Effector CD4-positive, alpha-beta T cell (primary cell): ENCODE results near the gene RNF10.
A peak's percentile ranks its signal among the peaks of the same experiment; 100 is the strongest.
"Not testable (repeated sequence)": the region's sequence is repeated elsewhere in the genome, so short reads cannot be mapped to it uniquely, and the experiment has no call there.

Source experiments
- DNase-seq: peaks from one replicate; pipeline ENCODE4 v3.0.0-alpha.2; 2020

Gene RNF10

DNA sequence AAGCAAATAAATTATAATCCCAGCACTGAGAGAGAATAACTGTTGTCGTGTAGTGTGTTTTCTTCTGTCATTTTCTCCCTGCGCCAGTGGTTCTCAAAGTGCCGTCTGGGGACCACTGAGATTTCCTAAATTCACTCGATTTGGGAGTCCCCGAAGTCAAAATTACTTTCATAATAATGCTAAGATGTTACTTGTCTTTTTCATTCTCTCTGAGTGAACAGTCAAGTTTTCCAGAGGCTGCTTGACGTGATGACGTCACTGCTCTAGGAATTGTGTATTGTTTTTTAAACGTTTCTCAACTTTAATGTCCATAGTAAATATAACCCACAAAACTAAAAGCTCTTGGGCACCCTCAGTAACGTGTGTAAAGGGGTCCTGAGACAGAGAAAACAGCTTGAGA, 47.8 kb downstream of the RNF10 start:
- no peak for DNase-seq

DNA sequence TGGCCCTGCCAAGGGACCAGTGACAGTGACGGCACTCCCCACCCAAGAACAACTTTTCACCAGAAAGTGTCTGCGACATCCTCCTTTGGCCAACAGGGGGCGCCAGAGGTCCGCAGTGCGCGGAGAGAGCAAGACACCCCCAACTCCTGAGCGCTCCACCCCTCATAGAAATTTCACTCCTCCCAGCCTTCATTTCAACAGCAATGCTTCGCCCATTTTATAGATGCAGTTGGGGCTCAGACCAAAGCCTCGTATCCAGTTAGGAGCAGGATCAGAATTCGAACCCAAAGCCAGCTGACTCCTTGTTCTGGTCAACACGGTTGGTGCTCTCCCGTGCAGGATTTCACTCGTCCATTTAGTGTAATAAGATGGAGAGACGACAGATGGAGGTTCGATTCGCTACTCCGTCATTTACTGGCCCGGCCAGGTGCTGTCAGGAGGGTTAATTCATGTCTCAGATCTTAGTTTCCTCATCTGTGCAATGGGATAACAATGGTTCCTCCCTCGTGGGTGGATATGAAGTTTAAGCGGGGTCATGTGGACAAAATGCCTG, 49.4 kb downstream of the RNF10 start:
- DNase-seq = peak; percentile 79

DNA sequence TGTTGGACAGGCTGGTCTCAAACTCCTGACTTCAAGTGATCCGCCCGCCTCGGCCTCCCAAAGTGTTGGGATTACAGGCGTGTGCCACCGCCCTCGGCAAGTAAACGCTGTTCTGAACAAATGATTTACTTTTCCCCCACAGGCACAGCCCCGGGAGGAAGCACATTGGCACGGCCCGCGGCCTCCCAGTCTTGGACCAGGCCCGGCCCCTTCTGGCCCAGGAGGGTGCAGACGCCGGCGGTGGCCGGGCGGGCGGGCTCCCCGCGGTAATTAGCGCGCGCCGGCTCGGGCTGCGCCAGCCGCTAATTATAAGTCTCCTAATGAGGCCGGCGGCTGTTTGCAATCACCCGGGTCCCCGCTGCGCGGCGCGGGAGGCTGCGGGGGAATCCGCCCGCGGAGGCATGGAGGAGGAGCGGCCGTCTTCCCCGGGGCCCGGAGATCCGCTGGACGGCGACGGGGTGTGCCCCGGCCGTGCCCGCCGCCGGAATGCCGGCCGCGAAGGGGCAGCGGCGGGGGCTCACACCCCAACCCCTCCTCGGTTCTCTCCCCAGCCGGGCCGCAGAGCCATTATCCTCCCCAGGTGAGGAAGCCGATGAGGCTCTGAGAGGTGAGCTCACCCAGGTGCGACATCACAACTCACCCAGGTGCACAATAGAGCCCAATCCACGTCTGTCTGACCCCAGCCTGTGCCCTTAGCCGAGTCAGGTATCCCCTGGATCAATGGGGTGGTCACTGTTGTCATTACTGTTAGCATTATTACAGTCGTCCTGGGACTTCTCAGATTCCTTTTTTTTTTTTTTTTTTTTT, 50.4 kb downstream of the RNF10 start:
- peak; percentile 50 for DNase-seq

DNA sequence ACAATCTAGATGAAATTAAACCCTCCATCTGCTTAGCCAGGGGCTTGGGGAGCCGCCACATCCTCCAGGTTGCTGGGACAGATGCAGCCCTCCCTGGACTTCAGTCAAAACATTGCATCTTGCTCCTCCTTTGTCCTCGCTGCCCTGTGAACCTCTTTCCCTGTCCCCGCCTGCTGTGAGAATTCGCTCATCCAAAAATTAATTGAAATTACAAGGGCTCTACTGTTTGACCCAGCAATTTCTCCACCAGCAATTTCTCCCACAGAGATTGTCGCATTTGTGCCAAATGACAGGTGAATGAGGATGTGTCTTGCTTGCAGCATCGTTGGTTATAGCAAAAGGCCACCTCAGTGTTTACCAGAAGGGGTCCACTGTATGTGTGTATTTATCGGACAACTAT, 52.0 kb downstream of the RNF10 start:
- DNase-seq = no peak

DNA sequence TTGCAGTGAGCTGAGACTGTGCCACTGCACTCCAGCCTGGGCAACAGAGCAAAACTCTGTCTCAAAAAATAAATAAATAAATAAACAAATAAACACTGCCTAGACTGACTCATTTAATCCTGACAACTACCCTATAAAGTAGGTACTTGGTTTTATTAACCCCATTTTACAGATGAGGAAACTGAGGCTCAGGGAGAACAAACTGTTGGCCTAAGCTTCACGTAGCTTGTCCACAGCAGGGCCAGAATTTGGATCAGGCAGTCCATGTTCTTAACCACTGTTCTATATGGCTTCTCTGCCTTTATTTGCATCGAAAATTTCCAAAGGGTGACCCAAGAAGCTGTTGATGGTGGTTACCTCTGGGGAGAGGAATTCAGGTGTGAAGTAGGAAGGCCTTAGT, 52.7 kb downstream of the RNF10 start:
- DNase-seq = no peak

DNA sequence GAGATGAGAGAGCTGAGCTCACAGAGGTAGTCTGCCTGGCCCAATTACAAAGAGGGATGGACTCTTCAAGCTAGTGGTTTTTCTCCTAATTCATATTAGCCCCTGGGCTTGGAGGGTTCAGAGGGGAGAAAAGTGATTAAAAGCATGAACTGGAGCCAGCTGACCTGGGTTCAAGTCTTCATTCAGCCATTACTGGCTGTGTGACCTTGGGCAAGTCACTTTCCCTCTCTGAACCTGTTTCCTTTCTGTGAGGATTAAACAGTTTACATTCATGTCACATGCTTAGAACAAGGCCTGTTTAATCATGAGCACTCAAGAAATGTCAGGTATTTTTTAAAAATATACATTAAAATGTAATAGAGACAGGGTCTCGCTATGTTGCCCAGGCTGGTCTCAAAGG, 54.2 kb downstream of the RNF10 start:
- no peak for DNase-seq

DNA sequence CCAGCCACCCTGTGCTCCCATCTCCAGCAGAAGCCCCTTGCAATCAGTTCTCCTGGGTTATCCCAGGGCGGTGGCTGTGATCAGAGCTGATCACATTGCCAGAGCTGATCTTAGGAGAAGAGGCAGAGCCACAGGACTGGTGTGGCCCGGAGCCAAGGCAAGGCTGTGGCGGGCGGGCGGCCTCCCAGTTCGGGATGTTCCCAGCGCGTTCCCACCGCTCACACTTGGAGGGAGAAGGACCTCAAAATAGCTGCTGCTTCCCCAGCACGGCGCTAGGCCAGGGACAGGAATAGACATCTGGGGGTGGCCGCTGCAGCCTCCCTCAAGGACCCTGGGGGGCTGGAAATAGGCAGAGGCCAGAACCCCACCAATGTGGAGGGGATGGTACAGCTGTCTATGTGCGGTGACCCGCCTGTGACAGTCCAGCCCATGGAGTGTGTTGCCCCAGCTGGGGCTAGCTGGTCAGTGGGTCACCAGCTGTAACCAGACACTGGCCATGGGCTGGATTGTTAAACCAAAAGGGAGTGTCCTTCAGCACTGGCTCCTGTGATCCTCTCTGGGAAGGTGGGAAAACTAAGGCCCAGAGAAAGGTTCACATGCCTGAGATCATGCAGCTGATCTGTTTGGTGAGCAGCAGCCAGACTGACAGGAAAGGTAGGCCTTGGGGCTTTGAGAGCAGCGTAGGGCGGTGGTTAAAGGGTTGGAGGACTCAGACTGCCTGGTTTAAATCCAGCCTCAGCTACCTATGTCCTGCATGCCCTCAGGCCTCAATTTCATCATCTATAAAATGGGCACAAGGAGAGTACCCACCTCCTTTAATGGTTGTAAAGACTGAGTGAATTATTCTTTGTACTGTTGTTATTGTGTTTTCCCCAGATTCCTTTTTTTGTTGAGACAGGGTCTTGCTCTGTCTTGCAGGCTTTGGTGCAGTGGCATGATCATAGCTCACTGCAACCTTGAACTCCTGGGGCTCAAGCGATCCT, 55.1 kb downstream of the RNF10 start:
- DNase-seq = no peak

DNA sequence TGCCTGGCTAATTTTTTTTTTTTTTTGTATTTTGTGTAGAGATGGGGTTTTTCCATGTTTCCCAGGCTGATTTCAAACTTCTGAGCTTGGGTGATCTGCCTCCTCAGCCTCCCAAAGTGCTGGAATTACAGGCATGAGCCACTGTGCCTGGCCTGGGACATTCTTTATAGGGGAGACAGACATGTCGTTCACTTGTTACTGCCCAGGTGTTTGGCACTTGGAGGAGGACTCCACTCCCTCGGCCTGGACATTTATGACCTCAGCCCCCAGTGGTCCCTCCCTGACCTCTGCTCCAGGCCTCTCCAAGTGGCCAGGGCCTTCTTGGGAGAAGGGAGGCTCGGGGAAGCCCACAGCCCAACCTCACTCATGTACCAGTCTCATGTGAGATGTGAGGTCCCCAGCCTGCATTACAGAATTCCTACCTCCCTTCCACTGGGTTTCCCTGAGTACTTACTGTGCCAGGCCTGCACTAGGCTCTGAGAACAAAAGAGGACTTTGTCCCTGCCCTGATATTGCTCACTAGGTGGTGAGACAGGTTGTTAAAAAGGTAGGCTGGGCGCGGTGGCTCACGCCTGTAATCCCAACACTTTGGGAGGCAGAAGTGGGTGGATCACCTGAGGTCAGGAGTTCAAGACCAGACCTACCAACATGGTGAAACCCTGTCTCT, 56.7 kb downstream of the RNF10 start:
- DNase-seq = no peak

DNA sequence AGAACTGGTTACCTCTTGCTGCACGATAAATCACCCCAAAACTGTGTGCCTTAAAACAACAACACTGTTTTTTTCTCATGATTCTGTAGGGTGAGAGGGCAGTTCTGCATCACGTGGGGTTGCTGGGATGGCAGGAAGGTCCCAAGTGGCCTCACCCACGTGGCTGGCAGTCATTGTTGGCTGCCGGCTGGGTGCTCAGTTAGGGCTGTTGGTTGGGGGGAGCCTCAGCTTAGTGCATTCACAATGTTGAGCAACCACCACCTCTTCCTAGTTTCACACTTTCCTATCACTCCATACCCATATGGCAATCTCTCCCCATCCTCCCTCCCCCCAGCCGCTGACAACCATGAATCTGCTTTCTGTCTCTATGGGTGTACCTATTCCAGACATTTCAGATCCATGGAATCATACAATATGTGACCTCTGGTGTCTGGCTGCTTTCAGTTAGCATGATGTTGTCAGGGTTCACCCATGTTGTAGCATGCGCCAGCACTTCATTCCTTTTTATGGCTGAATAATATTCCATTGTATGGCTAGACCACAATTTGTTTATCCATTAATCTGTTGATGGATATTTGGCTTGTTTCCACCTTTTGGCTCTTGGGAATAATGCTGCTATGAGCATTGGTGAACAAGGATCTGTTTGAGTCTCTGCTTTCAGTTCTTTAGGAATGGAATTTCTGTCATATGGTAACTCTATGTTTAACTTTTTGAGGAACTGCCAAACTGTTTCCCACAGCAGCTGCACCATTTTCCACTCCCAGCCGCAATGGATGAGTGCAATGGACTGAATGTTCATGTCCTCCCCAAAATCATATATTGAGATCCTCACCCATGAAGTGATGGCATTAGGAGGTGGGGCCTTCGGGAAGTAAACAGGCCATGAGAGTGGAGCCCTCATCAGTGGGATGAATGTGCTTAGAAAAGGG, 58.2 kb downstream of the RNF10 start:
- DNase-seq = no peak

DNA sequence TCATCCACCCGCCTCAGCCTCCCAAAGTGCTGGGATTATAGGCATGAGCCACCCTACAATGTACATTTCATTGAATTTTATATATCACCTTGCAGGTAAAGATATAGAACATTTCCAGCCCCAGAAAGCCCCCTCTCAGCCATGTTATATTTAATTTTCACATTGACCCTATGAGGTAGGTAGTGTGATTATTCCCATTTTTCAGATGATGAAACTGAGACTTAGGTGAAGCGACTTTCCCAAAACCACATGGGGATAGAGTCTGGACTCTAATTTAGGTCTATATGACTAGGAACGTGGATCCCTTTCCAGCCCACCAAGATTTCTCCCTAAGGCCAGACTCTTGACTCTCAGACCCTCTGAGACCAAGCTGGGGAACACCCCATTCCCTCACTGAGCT, 62.7 kb downstream of the RNF10 start:
- DNase-seq = no peak

DNA sequence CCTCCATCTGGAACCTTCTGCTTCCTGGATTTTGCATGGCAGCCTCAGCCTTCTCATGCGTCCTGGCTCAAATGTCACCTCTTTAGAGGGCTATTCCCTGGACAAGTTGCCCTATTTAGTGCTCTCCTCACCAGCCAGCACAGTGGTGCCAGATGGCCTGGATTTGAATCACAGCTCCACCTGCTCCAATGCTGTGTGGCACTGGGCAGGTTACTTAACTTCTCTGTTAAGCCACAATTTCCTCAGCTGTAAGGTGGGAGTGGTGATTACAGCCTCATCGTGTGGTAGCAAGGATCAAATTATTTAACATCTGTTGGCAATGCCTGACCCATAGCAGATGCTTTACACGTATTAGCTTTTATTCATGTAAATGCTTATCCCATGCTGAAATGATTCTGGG, 63.7 kb downstream of the RNF10 start:
- DNase-seq = no peak

DNA sequence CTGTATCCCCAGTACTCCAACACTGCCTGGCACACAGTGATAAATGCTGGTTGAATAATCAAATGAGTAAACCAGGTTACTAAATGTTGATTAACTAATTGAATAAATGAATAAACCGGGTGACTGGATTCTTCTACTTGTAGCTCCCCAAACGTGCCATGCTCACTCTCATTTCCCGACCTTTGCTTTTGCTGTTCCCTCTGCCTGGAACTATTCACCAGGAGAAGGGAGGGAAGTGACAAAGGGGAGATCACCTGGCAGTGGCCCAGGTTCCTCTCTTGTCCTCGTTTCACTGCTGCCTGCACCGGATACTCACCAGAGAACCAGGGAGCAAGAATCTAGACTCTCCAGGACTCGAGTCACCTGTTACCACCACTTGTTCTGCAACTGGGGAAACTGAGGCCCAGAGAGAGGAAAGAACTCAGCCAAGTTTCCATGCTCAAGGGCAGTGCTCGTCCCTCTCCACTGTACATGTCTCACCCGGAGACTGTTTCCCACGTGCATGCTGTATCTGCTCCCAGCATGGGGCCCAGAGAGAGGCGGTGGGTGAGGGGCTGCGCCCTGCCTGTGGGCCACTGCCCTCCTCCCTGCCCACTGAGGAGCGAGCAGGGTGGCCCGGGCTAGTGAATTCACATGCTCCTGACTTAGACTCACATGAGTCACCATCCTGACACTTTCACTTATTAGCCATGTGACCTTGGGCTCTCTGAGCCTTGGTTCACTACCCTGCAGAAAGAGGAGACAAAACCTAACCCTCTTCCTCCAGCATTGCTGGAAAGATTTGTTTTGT, 64.7 kb downstream of the RNF10 start:
- no peak for DNase-seq

DNA sequence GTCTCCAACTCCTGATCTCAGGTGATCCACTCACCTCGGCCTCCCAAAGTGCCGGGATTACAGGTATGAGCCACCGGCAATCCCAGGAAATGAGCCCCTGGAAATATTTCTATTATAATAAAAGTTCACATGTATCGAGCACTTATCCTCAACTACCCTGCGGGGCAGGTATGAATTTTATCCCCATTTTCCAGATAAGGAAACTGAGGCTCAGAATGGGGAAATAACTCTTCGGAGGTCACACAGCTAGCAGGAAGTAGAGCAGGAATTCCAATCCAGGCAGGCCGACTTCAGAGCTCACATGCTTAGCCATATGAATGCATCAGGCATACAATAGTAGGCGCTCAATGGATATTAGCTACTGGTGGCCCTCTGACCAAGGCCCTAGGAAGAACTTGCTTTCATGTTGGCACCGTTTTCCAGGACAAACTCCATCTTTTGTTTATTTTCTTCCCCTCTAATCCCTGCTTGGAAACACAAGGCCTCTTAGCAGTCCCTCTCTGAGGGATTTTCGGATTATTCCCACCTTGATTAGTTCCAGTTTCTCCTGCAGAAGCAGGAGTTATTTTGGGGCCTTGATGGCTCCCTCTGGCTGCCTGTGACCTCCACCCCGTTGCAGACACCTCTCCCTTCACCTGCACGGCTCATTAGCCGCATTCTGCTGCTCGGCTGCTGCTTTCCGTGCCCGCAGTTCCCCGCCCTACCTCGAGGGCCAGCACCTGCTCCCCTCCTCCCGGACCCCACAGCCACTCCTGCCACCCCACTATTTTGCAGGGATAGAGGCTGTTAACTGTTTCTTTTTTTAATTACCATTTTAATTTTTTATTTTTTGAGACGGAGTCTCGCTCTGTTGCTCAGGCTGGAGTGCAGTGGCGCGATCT, 65.8 kb downstream of the RNF10 start:
- DNase-seq = no peak

DNA sequence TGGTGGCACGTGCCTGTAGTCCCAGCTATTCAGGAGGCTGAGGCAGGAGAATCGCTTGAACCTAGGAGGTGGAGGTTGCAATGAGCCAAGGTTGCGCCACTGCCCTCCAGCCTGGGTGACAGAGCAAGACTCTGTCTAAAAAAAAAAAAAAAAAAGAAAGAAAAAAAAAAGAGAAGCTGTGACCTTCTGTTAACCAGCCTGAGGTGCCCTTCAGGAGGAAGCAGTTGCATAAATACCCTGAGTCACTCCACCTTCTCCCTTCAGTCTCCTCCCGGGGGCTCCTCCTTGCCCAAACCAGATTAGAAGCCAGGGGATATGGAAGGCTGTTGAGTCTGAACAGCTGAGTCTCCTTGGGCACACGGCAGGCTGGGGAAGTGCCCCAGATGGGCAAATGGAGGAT, 68.3 kb downstream of the RNF10 start:
- not testable (repeated sequence) for DNase-seq

DNA sequence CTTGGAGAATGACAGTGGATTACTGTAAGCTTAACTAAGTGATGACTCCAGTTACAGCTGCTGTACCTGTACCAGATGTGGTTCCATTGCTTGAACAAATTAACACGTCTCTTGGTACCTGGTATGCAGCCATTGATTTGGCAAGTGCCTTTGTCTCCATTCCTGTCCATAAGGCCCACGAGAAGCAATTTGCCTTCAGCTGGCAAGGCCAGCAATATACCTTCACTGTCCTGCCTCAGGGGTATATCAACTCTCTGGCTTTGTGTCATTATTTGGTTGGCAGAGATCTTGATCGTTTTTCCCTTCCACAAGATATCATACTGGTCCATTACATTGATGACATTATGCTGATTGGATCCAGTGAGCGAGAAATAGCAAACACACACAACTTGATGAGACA, 76.4 kb downstream of the RNF10 start:
- no peak for DNase-seq

DNA sequence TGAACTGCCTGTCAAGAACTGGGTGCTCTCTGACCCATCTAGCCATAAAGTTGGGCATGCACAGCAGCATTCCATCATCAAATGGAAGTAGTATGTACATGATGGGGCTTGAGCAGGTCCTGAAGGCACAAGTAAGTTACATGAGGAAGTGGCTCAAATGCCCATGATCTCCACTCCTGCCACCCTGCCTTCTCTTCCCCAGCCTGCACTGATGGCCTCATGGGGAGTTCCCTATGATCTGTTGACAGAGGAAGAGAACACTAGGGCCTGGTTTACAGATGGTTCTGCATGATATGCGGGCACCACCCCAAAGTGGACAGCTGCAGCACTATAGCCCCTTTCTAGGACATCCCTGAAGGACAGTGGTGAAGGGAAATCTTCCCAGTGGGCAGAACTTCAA, 77.4 kb downstream of the RNF10 start:
- not testable (repeated sequence) for DNase-seq

DNA sequence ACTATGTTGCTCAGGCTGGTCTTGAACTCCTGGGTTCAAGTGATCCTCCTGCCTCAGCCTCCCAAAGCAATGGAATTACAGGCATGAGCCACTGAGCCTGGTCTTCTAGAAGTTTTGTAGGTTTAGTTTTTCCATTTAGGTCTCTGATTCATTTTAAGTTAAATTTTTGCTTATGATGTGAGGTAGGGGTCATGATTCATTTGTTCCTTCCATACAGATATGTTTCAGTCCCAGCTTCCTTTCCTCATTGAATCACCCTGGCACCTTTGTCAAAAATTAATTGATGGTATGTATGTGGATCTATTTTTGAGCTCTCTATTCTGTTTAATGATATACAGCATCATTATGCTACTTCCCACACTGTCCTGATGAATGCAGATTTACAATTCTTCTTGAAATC, 80.7 kb downstream of the RNF10 start:
- DNase-seq = no peak

DNA sequence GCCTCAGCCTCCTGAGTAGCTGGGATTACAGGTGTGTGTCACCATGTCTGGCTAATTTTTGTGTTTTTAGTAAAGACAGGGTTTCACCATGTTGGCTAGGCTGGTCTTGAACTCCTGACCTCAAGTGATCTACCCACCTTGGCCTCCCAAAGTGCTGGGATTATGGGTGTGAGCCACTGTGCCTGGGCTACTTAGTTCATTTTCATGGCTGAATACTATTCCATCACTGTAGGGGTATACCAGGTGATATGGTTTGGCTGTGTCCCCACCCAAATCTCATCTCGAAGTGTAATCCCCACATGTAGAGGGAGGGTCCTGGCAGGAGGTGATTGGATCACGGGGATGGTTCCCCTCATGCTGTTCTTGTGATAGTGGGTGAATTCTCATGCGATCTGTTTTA, 83.0 kb downstream of the RNF10 start:
- DNase-seq = not testable (repeated sequence)

DNA sequence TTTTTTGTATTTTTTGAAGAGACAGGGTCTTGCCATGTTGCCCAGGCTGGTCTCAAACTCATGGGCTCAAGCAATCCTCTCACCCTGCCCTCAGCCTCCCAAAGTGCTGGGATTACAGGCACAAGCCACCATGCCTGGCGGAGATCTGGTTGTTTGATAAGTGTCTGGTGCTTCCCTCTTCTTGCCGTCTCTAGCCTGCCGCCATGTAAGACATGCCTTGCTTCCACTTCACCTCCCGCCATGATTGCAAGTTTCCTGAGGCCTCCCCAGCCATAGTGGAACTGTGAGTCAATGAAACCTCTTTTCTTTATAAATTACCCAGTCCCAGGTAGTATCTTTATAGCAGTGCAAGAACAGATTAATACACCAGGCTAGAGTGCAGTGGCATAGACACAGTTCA, 83.6 kb downstream of the RNF10 start:
- DNase-seq = not testable (repeated sequence)
